HepG2 (cell line): ENCODE measurements around the gene COQ9. TPM values are rescaled to one million over a fixed set of nuclear protein-coding genes. Genes with fewer than 3 reads are reported as not detected.

Experiments
- ATAC-seq: fragments of 200-7000 bp; cut with Tn5 transposase; 3 replicates; pipeline ENCODE4 v1.9.1; 2020; ENCODE audit warnings: mild to moderate bottlenecking, moderate library complexity
- BruUV-seq: library from RNA; stranded (reverse); fragments of 400-500 nt; replicated peaks from 2 replicates; lab custom pipeline; 2021; lab: Mats Ljungman, UMichigan
- CTCF ChIA-PET: fragments of 300-600 bp; formaldehyde crosslinking; extraction: SDS; loops from one replicate; lab custom pipeline; 2021; ENCODE audit warnings: low total read pairs, inconsistent platforms, low intra/inter-chr PET ratio; lab: Yijun Ruan, JAX
- POLR2A ChIA-PET: fragments of 350-600 bp; sonication (Branson Sonifier 250); formaldehyde crosslinking; loops from one replicate; lab custom pipeline; 2020; ENCODE audit warnings: antibody characterized with exemption, inconsistent platforms; lab: Yijun Ruan, JAX
- DNase-seq: peaks from one replicate; pipeline ENCODE4 v3.0.0-alpha.2; 2015; ENCODE audit warnings: low spot score
- FAIRE-seq: peaks from 3 replicates; lab custom pipeline; 2011; peaks lifted over from hg19 to GRCh38; lab: Jason Lieb, UNC
- H2AFZ ChIP-seq: one replicate; pipeline ENCODE4 v1.6.1; 2011; ENCODE audit warnings: low read length, inconsistent platforms
- H3K27ac ChIP-seq: fragments of 300-600 bp; 3 replicates; pipeline ENCODE4 v1.8.0; 2011; ENCODE audit warnings: mixed run types, mild to moderate bottlenecking, mixed read lengths, low read length, inconsistent platforms; ENCODE audit not compliant: insufficient read depth; ENCODE audit errors: extremely low read length
- H3K27me3 ChIP-seq, 2 experiments: fragments of 200-600 bp in 1 of 2; 2 replicates in 1 of 2; 3 replicates in 1 of 2; pipeline versions ENCODE4 v1.6.0 to v1.8.0; 2011; ENCODE audit warnings: low read length in 2 of 2, mild to moderate bottlenecking in 2 of 2, moderate library complexity in 2 of 2, inconsistent platforms in 1 of 2; ENCODE audit not compliant: insufficient read depth in 2 of 2, control insufficient read depth in 1 of 2
- H3K36me3 ChIP-seq, 2 experiments: fragments of 200-600 bp in 1 of 2; replicated peaks in 1 of 2; 2 replicates in 1 of 2; 3 replicates in 1 of 2; pipeline versions ENCODE4 v1.5.1 to v1.8.0; 2011; ENCODE audit warnings: low read length in 2 of 2, inconsistent platforms in 1 of 2; ENCODE audit not compliant: insufficient read depth in 2 of 2, control insufficient read depth in 1 of 2
- H3K4me1 ChIP-seq: 2 replicates; pipeline ENCODE4 v1.5.1; 2012; ENCODE audit warnings: low read length, inconsistent platforms; ENCODE audit not compliant: insufficient read depth
- H3K4me2 ChIP-seq: 2 replicates; pipeline ENCODE4 v1.6.0; 2011; ENCODE audit warnings: low read depth, low read length, inconsistent platforms
- H3K4me3 ChIP-seq, 3 experiments: fragments of 200-600 bp in 1 of 3; sonication (generic), shearing (Covaris generic) in 1 of 3; replicated peaks in 1 of 3; 2 replicates each; pipeline ENCODE4 v1.5.1; 2011 to 2016; ENCODE audit warnings: low read length in 3 of 3, inconsistent platforms in 2 of 3, low read depth in 2 of 3, mild to moderate bottlenecking in 2 of 3, control low read depth in 1 of 3, mixed read lengths in 1 of 3; ENCODE audit not compliant: insufficient read depth in 1 of 3
- H3K79me2 ChIP-seq: one replicate; pipeline ENCODE4 v1.6.1; 2011; ENCODE audit warnings: low read length, inconsistent platforms; ENCODE audit not compliant: insufficient read depth
- H3K9ac ChIP-seq: 2 replicates; pipeline ENCODE4 v1.6.0; 2011; ENCODE audit warnings: mild to moderate bottlenecking, low read depth, low read length, inconsistent platforms; ENCODE audit not compliant: insufficient read depth
- H3K9me3 ChIP-seq: 2 replicates; pipeline ENCODE4 v1.5.1; 2012; ENCODE audit warnings: mild to moderate bottlenecking, low read length
- H4K20me1 ChIP-seq: 2 replicates; pipeline ENCODE4 v1.6.0; 2011; ENCODE audit warnings: inconsistent platforms, mild to moderate bottlenecking, low read length, moderate library complexity; ENCODE audit not compliant: insufficient read depth
- GABPB1 ChIP-seq: IDR thresholded peaks from 2 replicates; pipeline ENCODE4 v1.6.1; 2016; ENCODE audit warnings: mild to moderate bottlenecking, missing genetic modification reagents, moderate library complexity, missing compliant biosample characterization
- HNF4G ChIP-seq, 2 experiments: sonication (generic) in 1 of 2; formaldehyde crosslinking in 1 of 2; IDR thresholded peaks; 2 replicates each; pipeline versions ENCODE4 v1.4.0 to v1.6.1; 2011 to 2020; ENCODE audit warnings: borderline replicate concordance in 2 of 2, low read depth in 2 of 2, mild to moderate bottlenecking in 2 of 2, low read length in 1 of 2, missing genetic modification reagents in 1 of 2, moderate library complexity in 1 of 2
- HOXD1 ChIP-seq: sonication (generic); formaldehyde crosslinking; IDR thresholded peaks from 2 replicates; pipeline ENCODE4 v1.5.0; 2020; ENCODE audit warnings: missing genetic modification reagents
- MIER2 ChIP-seq: IDR thresholded peaks from 2 replicates; pipeline ENCODE4 v1.6.1; 2016; ENCODE audit warnings: missing biosample characterization, missing genetic modification reagents
- MXD4 ChIP-seq: IDR thresholded peaks from 2 replicates; pipeline ENCODE4 v1.6.1; 2016; ENCODE audit warnings: mild to moderate bottlenecking, missing biosample characterization, missing genetic modification reagents
- NFYB ChIP-seq: sonication (generic); formaldehyde crosslinking; IDR thresholded peaks from 2 replicates; pipeline ENCODE4 v1.4.0; 2020; ENCODE audit warnings: missing genetic modification reagents
- SETDB1 ChIP-seq: sonication (generic); formaldehyde crosslinking; IDR thresholded peaks from 2 replicates; pipeline ENCODE4 v1.5.1; 2020; ENCODE audit warnings: missing genetic modification reagents, mild to moderate bottlenecking, borderline replicate concordance
- SRSF9 ChIP-seq: fragments of 200-400 bp; formaldehyde crosslinking; IDR thresholded peaks from 2 replicates; pipeline ENCODE4 v1.6.1; 2018; ENCODE audit warnings: borderline replicate concordance, mild to moderate bottlenecking, low read depth, low read length; ENCODE audit not compliant: insufficient read depth, poor library complexity, severe bottlenecking
- TP53 ChIP-seq: sonication (generic); formaldehyde crosslinking; conservative IDR thresholded peaks from 2 replicates; pipeline ENCODE4 v1.4.0; 2020; ENCODE audit warnings: missing genetic modification reagents
- YY1 ChIP-seq: IDR thresholded peaks from 2 replicates; pipeline ENCODE4 v1.6.1; 2011; ENCODE audit warnings: low read length, low read depth, moderate library complexity, mild to moderate bottlenecking; ENCODE audit not compliant: insufficient read depth, insufficient replicate concordance
- ZMYM4 ChIP-seq: sonication (generic); formaldehyde crosslinking; IDR thresholded peaks from 2 replicates; pipeline ENCODE4 v1.8.1; 2023; ENCODE audit warnings: mild to moderate bottlenecking, missing genetic modification reagents
- ZNF607 ChIP-seq: sonication (generic); formaldehyde crosslinking; IDR thresholded peaks from 2 replicates; pipeline ENCODE4 v1.5.1; 2020; ENCODE audit warnings: missing genetic modification reagents, mild to moderate bottlenecking, borderline replicate concordance
- ZNF772 ChIP-seq: sonication (generic); formaldehyde crosslinking; IDR thresholded peaks from 2 replicates; pipeline ENCODE4 v1.5.0; 2020; ENCODE audit warnings: mild to moderate bottlenecking, missing genetic modification reagents
- ZNF777 ChIP-seq: sonication (generic); formaldehyde crosslinking; IDR thresholded peaks from 2 replicates; pipeline ENCODE4 v1.4.0; 2020; ENCODE audit warnings: missing genetic modification reagents
- WGBS: methylation state at CpG from one replicate; pipeline ENCODE4 v1.1.6; 2017; ENCODE audit warnings: low lambda C conversion rate; 5-methylcytosine and 5-hydroxymethylcytosine counted together
- in situ Hi-C: cut with HindIII; loops from 2 replicates; pipeline ENCODE4 v1.10.0; 2017; ENCODE audit warnings: low pct_unique_long_range_greater_than_20kb; ENCODE audit not compliant: extremely low pct_ligation_motif_present
- intact Hi-C: fragments of 100-400 bp; cut with micrococcal nuclease; formaldehyde crosslinking; loops from one replicate; pipeline ENCODE4 v1.10.0; 2022; ENCODE audit not compliant: unreplicated experiment
- polyA plus RNA-seq, 8 experiments: library from polyadenylated mRNA; depleted of rRNA in 3 of 8; stranded (reverse) in 7 of 8; unstranded in 1 of 8; fragments of >200 nt; fragmentation: Illumina TruSeq in 4 of 8; extraction: Trizol in 4 of 8; gene quantifications; 2 replicates each; pipeline versions ENCODE4 v1.2.1 to v1.2.3, GENCODE V29; 2011 to 2016; ENCODE audit warnings: low read depth in 4 of 8, missing spikeins in 1 of 8, mixed read lengths in 1 of 8; ENCODE audit not compliant: insufficient read depth in 1 of 8
- total RNA-seq, 5 experiments: library from RNA; depleted of rRNA; stranded (reverse); fragments of >200 nt; fragmentation: Illumina TruSeq; extraction: Trizol; gene quantifications; 2 replicates each; pipeline ENCODE4 v1.2.3, GENCODE V29; 2016; ENCODE audit warnings: low read depth in 1 of 5
- TF ChIP-seq, protein P1 (sequence below): sonication (generic); formaldehyde crosslinking; IDR thresholded peaks from 2 replicates; pipeline ENCODE4 v1.8.0; 2022; ENCODE audit warnings: missing genetic modification reagents, mild to moderate bottlenecking, inconsistent platforms, borderline replicate concordance
- TF ChIP-seq, protein P2 (sequence below): sonication (generic); formaldehyde crosslinking; IDR thresholded peaks from 2 replicates; pipeline ENCODE4 v1.8.1; 2022; ENCODE audit warnings: mild to moderate bottlenecking, missing genetic modification reagents

COQ9 gene
- total and polyA plus RNA-seq, 2 of the 13 experiments (the other 11 are each of a cell fraction or from before 2014, with no cell fraction given), result 57.5 to 108 TPM

DNA sequence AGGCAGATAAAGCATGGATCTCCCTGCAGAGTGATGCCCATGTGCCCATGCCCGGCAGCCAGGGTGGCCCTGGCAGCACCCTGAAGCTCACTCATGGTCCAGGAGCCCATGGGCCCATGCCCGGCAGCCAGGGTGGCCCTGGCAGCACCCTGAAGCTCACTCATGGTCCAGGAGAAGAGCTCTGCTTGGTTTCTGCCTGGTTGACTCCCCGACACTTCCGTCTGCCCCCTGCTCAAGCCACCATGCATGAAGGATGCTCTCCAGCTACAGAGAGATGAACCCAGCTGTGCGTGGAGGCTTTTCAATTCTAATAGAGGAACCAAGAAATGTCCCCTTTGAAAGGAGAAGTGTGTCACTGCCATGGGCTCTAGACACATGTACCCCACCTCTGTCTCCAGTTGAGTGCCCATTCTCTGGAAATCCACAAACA is 34.0 kb upstream of the COQ9 start:
- Histone ChIP-seq H3K4me3 (no peak overlapping the region), H3K79me2 (no peaks in the 10 kb centered on the region), H3K4me2 (no peak overlapping the region), H2AFZ (no peak overlapping the region), H4K20me1 (no peaks in the 10 kb centered on the region), H3K36me3 (no peaks in the 10 kb centered on the region), H3K9ac (no peak overlapping the region), H3K9me3 (no peaks in the 10 kb centered on the region), H3K4me1 (peaks cover 46% of the 10 kb centered on the region), H3K27ac (no peak overlapping the region), H3K27me3 (peaks cover 10 to 55% of the 10 kb centered on the region in 2 experiments; a peak in 4 of 5 replicates)
- POLR2A ChIA-PET, result interaction anchor here (0.6 to 2.2 kb wide), 2 partner anchors 41 to 109 kb away, joined by 4 to 7 read pairs; partner anchors contain the start of gene CX3CL1
- TF ChIP-seq ZNF607 (CRISPR knock-in tag), result no peak
- no peak for TF ChIP-seq SRSF9
- no peak for TF ChIP-seq NFYB (CRISPR knock-in tag)
- TF ChIP-seq, protein P1, sequence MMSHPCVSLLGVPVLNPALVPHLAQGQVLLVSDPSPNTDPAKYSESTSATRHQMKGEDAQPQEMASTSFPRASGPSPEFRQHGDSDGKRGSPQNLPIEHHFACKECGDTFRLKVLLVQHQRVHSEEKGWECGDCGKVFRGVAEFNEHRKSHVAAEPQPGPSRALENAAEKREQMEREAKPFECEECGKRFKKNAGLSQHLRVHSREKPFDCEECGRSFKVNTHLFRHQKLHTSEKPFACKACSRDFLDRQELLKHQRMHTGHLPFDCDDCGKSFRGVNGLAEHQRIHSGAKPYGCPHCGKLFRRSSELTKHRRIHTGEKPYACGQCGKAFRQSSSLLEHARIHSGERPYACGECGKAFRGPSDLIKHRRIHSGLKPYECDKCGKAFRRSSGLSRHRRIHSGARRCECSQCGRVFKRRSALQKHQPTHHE (CRISPR knock-in tag), result no peak
- TF ChIP-seq ZNF777 (CRISPR knock-in tag), result no peak
- no peak for TF ChIP-seq MXD4 (CRISPR knock-in tag)
- BruUV-seq, result no TSS peak
- FAIRE-seq (no peak), ATAC-seq (no peak), DNase-seq (no peak)
- in situ Hi-C loops (no loop called here), intact Hi-C loops (loop anchor here (10.0 kb wide), 1 partner anchor 329 kb away; no protein-coding TSS in a partner anchor)
- CTCF ChIA-PET, result no interaction called here
- 55% methylated on average over 3 of the region's 5 CpGs for WGBS

DNA sequence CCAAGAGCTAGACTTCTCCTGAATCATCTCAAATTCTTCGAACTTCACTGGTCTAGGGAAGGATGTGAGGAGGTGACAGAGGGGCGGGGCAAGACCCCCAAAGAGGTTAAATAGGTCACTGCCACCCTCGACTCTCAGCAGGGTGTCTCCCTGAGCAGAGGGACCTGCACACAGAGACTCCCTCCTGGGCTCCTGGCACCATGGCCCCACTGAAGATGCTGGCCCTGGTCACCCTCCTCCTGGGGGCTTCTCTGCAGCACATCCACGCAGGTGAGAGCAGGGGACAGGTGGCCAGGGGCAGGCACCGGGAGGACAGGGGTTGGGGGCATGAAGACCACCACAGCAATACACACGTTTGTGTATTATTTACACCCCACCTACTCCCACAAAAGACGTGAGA is 33.5 kb upstream of the COQ9 start:
- Histone ChIP-seq H3K9ac (no peak overlapping the region), H3K4me2 (no peak overlapping the region), H3K27me3 (peaks cover 10 to 55% of the 10 kb centered on the region in 2 experiments; a peak in 4 of 5 replicates), H3K4me3 (no peak overlapping the region), H3K4me1 (peaks cover 50% of the 10 kb centered on the region), H3K27ac (no peak overlapping the region), H2AFZ (no peak overlapping the region), H3K9me3 (no peaks in the 10 kb centered on the region), H3K79me2 (no peaks in the 10 kb centered on the region), H4K20me1 (no peaks in the 10 kb centered on the region), H3K36me3 (no peaks in the 10 kb centered on the region)
- in situ Hi-C loops, result no loop called here
- ChIA-PET CTCF (no interaction called here), POLR2A (interaction anchor here (2.2 kb wide), 1 partner anchor 41 kb away, joined by 7 read pairs; the partner anchor contains the start of gene CX3CL1)
- BruUV-seq, result no TSS peak
- FAIRE-seq (no peak), DNase-seq (no peak), ATAC-seq (no peak)
- intact Hi-C loops, result loop anchor here (10.0 kb wide), 1 partner anchor 329 kb away; no protein-coding TSS in a partner anchor
- WGBS, result 11% methylated on average over 7 of the region's 7 CpGs
- TF ChIP-seq SETDB1 (CRISPR knock-in tag) (no peak), TP53 (no peak), YY1 (no peak), MIER2 (CRISPR knock-in tag) (no peak), ZNF772 (no peak), ZMYM4 (CRISPR knock-in tag) (no peak), GABPB1 (CRISPR knock-in tag) (no peak), HNF4G (IDR thresholded peaks at IDR 0.05; ENCODE audit: borderline replicate concordance, low read depth, low read length) (no peak), HNF4G (CRISPR knock-in tag; IDR thresholded peaks at IDR 0.05; ENCODE audit: borderline replicate concordance, low read depth) (no peak), HOXD1 (CRISPR knock-in tag) (no peak)
- TF ChIP-seq, protein P2, sequence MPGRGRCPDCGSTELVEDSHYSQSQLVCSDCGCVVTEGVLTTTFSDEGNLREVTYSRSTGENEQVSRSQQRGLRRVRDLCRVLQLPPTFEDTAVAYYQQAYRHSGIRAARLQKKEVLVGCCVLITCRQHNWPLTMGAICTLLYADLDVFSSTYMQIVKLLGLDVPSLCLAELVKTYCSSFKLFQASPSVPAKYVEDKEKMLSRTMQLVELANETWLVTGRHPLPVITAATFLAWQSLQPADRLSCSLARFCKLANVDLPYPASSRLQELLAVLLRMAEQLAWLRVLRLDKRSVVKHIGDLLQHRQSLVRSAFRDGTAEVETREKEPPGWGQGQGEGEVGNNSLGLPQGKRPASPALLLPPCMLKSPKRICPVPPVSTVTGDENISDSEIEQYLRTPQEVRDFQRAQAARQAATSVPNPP, result no peak
